HG03139 (cell line): ENCODE measurements around the gene PSMB8.
A peak's percentile ranks its signal among the peaks of the same experiment; 100 is the strongest.
"Not testable (repeated sequence)": the region's sequence is repeated elsewhere in the genome, so short reads cannot be mapped to it uniquely, and the experiment has no call there.

Experiments
- ATAC-seq: cut with Tn5 transposase; IDR thresholded peaks from one replicate; pipeline ENCODE4 v1.9.1; 2021; ENCODE audit not compliant: unreplicated experiment

Gene PSMB8

GRCh38 chr6:32843979-32844838 is at the start of gene PSMB8:
Gene PSMB8, minus strand, starts transcription at chr6:32844047. Its CDS starts 51 bp downstream, at chr6:32843996.
- peak; percentile 53 for ATAC-seq

GRCh38 chr6:32890831-32891230 is 47.0 kb upstream of the PSMB8 start:
- no peak for ATAC-seq

GRCh38 chr6:32889533-32889932 is 45.7 kb upstream of the PSMB8 start:
- ATAC-seq: no peak

- no peak for ATAC-seq
These were observed 44.7 kb upstream of the PSMB8 start for GRCh38 chr6:32888576-32888975.

DNA sequence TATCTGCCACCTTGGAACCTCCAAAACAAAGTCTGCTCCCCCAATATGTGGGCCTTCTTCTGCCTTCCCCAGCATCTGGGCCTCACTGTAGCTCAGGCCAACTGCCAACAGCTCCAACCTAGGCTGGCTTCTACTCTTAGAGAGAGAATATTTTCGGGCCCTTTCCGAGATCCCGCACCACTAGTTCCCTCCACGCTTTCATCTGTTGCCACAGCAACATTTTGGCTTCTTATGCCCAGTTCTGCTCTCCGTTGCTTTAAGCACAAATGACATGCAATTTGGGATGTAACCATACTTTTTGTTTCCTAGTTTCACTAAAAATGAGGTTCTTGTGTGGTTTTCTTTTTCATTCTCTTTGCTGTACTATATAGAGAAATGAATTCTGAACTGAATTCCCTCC is 43.8 kb upstream of the PSMB8 start:
- no peak for ATAC-seq

DNA sequence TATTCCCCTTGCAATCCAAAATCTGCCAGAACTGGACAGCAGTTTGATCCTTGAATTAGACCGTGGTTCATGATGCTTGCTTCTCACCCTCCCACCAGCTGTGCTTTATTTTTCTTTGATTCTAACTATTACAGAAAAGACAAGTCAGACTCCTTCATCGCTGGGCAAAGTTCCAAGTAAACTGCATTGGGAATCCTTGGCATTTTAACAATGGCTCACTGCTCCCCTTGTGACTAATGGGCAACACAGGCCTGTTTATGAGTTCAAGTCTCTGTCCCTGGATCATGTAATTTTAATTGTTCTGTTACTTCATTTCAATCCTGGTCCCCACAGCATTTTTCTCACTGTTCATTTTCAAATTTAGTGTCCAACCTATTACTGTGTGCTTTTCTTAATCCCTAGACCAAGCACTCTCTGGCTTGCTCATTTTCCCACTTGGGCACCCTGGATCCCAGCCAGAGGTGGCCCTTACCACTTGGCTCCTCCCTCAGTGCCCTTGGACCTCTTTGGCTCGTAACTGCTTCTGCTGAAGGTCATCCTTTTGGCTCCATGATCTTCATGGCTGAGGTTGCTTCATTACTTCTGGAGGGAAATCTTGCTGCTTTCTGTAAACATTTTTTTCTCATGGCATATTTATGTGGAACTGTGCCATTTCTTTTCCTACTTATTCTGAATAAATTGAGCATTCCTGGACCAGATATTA is 43.0 kb upstream of the PSMB8 start:
- no peak for ATAC-seq

GRCh38 chr6:32885698-32886286 is 41.9 kb upstream of the PSMB8 start:
- no peak for ATAC-seq

DNA sequence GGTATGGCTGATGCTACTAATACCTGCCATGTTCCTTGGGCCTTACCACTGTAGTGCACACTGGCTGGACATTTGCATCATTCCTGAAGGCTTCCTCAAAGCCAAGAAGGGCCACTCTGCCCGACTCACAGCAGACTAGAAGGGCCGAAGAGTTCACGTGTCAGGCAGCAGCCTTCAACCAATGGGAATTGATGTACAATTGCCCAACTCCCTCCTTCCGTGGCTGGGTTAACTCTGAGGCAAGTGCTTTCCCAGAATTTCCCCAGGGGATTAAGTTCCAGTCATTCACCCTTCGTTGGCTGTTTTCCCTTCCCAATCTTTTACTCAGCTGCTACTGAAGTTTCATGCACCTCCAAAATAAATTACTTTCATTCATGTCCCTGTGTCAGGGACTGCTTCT is 39.9 kb upstream of the PSMB8 start:
- ATAC-seq: no peak

- no peak for ATAC-seq
These were observed 39.0 kb upstream of the PSMB8 start for GRCh38 chr6:32882879-32883250.

DNA sequence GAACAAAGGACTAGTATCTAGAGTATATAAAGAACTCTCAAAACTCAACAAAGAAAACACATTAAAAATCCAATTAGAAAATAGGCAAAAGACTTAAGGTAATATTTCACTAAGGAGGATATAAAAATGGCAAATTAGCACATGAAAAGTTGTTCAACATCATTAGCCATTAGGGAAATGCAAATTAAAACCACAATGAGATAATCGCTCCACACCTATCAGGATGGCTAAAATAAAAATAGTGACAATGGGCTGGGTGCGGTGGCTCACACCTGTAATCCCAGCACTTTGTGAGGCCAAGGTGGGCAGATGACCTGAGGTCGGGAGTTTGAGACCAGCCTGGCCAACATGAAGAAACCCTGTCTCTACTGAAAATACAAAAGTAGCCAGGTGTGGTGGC is 37.1 kb upstream of the PSMB8 start:
- not testable (repeated sequence) for ATAC-seq

DNA sequence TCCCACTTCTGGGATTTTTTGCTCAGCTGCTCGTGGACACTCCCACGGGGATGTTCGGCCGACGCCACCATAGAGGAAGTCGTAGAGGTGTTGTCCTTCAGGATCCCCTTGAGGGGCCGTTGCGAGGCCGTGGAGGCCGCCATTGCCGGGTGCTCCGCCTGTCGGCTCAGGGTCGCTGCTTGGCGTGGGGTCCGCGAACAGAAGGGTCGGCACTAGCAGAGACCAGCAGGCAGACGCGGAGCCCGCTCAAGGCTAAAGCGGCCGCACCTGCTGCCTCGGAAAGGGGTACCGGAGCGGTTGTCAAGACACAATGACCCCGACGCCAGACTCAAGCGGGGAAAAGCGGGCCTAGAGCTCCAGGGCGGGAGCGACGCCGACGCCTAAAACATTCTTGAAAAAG is 35.8 kb upstream of the PSMB8 start:
- ATAC-seq: no peak

DNA sequence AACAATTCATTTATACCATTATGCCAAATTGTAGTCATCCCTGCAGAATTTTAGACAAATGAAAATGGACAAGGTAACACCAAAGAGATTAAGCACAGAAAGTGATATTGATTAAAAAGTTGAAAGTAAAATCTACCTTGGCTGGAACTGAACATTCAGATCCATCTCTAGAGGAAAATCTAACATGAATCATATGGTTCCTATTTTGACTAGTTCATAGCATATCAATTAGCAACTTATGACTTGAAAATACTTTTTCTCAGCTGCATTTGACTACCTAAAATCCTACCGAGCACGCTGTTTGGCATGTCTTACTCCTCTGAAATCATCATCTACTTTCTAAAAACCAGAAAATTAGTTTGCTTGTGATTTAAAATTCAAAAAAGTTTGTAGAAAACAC is 32.8 kb upstream of the PSMB8 start:
- ATAC-seq: no peak

DNA sequence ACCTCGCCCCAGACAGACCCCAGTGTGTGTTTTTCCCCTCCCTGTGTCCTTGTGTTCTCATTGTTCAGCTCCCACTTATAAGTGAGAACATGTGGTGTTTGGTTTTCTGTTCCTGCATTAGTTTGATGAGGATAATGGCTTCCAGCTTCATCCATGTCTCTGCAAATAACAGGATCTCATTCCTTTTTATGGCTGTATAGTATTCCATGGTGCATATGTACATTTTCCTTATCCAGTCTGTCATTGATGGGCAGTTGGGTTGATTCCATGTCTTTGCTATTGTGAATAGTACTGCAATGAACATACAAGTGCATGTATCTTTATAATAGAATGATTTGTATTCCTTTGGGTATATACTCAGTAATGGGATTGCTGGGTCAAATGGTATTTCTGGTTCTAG is 30.1 kb upstream of the PSMB8 start:
- not testable (repeated sequence) for ATAC-seq

DNA sequence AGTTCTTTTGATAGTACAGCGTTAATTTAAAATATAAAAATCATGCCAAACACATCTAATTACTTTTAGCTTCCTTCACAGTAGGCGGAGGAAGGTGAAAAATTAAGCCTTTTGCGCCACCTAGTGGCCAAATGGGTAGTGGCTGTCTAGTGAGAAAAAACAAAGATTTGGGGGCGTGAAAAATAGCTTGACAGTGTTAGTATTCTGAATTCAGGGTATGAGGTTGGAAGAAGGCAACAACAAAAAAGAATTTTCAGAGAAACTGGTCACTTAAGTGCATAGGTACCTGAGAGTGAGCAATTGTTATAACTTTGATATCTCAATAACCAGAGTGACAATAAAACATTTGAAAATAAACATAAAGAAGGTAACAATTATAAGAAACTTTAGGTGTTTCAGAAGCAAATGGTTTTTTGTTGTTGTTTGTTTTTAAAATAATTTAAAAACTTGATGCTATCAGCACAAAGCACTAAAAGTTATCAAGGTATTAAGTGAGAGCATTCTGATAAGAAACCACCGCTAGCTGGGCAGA is 24.5 kb upstream of the PSMB8 start:
- ATAC-seq: no peak

DNA sequence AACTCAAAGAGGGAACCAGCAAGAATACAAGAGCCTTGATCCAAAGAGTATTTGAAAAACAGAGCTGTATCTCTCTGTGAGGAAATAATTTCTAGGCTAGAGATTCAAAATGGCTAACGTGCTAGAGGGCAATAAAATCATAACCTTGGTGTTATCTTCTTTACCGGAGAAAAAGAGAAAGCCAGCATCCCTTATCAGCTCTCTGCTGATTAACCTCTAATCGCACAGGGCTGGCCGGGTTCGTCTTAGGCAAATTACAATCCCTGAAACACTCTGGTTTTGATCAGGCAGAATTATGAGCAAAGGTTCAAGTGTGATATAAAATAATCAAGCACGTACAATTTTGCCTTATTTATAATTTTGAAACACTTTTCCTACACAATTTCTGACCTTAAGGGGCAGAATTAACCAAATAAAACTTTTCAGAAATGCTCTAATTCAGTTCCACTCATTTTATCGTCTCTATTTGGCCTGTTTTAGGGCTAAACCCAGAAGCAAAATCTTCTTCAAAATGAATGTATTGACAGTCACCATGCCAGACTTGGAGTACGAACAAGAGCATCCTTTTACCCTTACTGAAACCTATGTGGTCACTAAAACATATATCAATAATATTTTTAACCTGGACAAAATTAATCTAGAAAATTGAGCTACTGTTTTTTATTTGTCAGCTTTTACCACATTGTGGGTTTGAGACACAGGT is 23.9 kb upstream of the PSMB8 start:
- ATAC-seq: no peak

GRCh38 chr6:32867022-32867477 is 23.2 kb upstream of the PSMB8 start:
- no peak for ATAC-seq

DNA sequence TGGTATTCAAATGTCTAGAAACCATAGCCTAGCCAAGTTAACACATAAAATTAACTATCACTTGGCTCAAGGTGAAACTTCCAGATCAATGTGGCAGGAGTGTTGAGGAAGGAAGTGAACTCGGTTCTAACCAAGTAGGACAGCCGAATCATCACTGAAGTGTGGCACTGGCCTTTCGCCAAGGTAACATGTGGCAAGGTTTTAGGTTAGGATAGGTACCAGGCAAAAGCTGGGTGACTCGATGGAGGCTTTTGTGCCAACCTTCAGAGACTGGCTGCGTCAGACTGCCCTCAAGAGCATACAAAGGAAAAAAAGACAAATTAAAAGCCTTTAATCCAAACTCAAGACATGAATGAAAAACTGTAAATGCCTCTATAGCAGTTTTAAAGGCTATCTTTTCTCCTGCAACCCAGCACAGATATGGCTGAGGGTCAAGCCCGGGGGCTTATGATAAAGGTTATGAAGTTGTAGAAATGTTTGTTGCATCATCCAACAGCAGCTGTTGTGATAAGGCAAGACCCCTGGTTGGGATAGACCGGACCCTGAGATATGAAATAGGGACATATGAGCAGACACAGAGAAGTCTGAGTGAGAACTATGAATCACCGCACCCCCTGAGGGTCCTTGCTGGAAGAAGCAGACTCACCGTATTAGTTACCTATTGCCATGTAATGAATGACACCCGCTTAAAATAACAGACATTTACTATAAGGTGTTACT is 22.0 kb upstream of the PSMB8 start:
- no peak for ATAC-seq

DNA sequence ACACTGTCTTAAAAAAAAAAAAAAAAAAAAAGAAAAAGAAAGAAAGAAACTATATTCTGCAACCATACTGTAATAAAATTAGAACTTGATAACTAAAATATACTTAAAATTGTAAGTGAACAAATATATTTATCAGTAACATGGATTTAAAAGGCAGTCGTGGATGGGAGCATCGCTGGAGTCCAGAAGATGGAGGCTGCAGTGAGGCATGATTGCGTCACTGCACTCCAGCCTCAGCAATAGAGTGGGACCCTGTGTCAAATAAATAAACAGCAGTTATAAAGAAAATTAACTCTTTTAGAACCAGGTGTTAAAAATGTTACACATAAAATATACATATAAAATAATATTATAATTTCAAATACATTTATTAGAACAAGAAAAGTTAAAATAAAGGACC is 18.9 kb upstream of the PSMB8 start:
- ATAC-seq: no peak

DNA sequence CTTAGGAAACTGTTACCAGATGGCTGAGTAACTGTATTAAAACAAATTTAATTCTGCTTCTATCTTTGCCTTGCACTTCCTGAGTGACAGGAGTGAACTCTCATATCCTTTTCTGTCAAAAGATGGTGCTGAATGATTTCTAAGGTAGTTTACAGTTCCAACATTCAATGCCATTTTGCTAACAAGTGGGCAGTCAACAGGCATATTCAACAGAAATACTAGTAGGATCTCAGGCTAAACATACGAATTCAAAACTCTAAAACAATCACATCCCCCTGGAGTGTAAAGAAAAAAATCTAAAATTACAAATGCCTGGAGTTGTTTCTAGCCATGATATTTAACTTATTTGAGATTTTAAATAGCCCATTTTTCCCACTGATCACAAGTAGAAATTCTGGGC is 16.8 kb upstream of the PSMB8 start:
- ATAC-seq: no peak

DNA sequence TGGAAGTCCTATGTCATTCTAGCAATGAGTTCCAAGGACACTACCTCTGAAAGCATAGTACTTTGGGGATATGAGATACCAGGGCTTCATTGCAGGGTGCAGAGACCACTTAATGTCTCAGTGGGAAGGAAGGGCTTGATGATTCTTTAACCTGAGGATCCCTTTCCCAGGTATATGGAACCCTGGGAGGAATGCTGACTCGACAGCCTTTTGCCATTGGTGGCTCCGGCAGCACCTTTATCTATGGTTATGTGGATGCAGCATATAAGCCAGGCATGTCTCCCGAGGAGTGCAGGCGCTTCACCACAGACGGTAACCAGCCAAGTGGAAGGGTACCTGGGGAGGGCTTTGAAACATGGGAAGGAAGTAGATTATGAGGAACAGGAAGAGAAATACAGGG is 14.3 kb upstream of the PSMB8 start:
- no peak for ATAC-seq
